Kidney tubule cell (primary cell): ENCODE results near the gene IMMP2L.
A peak's percentile ranks its signal among the peaks of the same experiment; 100 is the strongest.

Experiments
- DNase-seq: peaks from one replicate; pipeline ENCODE4 v3.0.0-alpha.2; 2018; ENCODE audit warnings: low spot score

The IMMP2L gene

DNA sequence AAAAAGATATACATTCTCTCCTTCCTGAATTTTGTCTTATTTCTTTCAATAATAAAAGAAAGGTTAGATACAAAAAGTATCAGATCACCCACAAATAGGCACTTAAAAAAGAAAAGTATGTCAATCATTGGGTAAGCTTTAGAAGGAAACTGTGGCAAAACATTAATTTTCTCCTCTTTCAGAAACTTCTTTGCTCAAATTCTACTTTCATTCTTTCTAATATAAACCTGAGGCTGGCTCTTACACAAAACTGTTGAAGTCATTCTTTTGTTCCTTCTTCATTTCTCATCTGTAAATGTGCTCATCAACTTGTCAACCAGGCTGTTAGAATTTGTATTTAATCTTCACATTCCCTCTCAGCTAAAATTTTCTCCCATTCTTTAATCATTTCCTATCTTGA, 346.7 kb downstream of the IMMP2L start:
- no peak for DNase-seq

DNA sequence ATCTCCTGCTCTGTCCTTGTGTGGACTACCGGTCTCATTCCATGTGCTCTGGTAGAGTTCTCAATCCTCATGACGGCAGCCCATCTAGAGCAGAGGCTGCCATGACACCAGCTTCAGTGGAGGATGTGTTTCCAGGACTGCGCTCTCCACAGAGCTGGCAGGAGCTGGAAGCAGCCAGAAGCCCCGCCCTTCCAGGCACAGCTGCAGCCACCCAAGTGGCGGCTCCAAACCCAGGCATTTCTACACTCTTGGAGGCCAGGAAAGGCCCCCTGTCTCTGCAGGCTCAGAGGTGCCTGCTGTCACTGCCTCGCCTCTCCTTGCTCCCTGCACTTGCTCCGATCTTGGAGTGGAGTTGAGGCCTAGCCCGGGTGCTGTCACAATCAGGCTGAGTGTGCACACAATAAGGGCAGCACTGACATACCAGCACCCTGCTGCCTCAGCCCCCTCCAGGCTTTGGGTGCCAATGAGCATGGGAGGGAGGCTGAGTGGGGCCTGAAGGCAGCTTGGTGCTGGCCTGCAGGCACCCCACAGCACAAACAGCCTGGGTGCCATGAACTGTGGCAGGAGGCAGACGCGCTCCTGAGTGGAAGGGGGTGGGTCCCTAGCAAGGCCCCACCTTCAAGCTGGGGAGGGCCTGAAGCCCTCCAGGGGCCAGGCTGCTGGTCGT, 349.3 kb downstream of the IMMP2L start:
- no peak for DNase-seq

DNA sequence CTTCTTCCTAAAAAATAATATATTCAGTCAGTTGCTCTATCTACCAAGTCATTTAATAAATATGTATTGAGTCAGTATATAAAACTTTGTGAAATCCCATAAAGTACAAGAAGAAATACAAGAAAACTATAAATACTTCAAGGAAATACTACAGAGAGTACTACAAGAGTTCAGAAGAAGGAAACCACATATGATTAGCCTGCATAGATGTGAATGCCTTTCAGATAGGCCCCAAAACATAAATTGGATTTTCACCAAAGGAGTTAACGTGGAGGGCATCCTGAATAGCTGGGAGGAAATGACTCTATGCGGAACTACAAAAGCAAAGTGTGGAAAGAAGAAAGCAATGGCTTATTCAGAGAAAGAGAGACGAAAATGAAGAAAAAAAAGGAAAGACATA, 351.3 kb downstream of the IMMP2L start:
- no peak for DNase-seq

DNA sequence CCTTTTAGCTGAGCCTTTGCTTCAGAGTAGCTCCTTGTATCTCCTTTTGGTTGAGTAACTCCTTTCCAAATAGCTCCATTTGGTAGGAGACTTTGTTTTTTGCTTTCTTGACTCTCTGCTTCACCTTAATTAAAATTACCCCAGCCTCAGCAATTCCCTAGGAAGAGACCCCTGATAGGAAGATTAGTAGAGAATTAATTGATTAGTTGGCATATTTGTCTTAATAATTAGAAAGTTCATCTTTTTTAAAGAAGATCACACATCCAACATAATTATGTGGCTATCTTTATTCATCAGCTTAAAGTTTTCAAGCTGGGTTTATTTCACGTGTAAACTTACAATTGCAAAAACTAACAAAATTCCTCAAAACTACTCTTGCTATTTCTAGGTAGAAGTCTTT, 352.2 kb downstream of the IMMP2L start:
- no peak for DNase-seq

DNA sequence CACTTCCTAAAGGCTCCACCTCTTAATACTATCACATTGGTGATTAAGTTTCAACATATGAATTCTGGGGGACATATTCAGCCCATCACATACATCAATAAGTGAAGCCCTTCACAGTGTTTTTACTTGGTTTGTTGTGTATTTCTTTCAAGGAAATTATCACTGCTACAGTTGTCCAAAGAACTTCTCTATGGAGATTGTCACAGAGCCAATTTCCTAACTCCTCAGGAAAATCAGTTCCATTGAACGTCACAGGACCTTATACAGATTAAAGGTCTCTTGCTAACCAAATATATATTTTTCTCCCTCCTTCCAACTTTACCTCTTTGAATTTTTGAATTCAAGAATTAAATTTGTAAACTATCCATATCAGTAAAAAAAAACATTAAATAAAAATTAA, 357.0 kb downstream of the IMMP2L start:
- no peak for DNase-seq

DNA sequence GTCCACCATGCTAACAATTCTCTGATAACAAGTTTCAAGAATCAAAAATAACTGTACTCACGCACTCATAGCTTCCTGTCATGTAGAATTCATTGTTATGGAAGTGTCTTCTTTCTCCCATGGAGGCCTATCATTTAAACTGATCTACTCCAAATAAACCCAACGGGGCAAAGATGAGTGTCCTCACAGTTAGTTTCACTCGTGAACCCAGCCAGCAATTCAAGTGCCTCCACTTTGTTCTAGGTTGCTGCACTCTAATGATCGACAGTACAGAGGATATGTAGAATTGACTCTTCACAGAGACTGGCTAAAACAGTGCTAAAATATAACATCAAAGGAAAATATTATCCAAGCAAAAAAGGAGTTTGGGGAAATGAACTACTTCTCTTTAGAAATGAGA, 360.0 kb downstream of the IMMP2L start:
- DNase-seq, result no peak

DNA sequence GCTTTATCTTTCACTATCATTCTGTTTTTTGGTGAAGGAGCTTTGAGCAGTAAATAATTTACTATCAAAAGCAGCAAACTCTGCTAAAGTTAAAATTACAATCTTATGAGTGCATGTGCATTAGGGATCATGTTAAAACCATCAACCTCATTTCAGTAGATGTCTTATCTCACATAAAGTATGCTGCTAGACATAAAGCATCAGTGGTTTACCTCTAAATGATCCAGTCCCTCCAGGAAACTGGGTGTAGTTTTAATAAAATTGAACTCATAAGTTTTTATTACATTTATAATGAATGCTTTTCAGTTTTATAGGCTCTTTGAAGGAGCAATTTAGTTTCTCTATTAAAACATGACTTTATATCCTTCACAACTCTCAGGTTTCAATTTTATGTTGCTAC, 362.6 kb downstream of the IMMP2L start:
- peak; percentile 17 for DNase-seq

DNA sequence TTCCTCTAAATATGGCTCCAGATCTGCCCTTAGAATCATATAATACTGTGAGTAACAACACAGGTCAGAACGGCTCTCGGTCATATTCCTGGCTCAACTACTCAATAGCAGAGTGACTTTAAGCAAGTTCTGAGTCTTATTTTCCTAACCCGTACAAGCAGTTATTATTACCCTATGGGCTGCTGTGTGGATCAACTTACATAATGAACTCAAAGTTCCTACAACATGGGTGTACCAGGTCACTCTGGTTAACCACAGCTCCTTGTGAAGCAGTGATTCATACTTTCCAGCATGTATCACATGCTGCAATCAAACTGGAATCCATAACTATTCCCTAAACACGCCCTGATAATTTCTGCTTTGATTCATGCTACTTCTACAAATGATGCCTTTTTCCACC, 364.0 kb downstream of the IMMP2L start:
- peak; percentile 92 for DNase-seq

DNA sequence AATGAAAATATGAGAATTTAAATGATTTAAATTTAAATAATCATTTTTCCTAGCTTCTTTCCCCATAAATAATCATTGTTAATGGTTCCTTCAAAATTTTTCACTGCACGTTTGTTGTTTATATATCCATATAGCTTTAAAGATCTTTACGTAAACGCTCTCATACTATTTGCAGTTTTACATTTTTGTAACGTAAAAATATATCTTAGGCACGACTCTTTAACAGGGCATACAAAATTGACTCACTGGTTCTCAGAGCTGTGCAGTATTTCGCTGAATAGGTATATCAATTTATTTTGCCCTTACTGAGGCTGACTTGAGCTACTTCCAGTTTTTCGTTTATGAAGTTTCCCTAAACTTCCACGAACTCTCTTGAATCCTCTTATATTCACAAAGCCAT, 365.6 kb downstream of the IMMP2L start:
- no peak for DNase-seq

DNA sequence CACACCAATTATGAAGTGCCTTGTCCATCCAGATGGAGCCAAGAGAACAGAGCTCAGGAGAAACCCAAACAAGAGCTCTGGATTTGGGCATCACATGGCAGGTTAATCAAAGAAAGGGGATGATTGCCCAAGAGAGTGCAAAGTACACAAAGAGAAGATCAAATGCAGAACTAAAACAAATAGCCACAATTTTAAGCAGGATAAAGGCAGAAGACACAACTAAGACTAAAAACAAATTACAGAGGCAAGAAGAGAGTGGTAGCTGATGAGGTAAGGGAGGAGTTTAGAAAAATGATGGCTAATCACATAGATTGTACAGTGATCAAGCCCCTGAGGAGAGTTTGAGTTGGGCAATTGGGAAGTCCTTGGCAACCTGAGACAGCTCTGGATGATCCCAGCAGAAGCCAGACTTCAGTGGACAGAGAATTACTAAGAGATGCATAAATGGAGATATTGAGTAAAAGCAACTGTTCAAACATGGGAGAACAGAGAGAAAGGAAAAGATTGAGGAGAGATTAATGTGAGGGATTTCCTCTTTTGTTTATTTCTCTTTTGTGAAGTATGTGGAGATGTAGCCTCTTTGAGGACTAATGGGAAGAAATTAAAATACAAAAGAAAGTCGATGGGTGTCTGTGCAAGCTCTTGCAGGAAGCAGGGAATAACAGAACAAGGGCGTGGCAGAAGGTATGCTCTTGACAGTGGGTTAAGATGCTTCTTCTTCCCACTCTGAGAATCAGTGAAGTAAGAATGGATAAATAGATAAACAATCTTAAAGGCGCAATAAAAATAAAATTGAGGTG, 369.5 kb downstream of the IMMP2L start:
- no peak for DNase-seq

DNA sequence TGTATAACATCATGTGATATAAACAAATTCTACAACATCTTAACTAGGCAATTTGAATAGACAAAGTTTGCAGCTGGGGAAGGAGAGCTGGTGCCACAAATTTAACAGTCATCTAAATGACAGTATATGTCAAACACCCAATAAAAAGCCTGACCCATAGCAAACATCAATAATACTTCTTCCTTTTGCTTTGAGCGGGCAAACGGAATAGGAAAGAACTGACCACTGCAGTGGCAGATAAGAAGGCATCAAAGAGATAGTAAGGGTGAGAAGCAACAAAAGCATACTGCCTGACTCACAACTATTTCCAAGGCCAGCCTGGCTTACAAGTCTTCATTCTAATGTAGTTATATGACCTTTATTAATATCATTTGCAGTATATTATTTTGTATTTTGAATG, 371.5 kb downstream of the IMMP2L start:
- DNase-seq, result no peak

DNA sequence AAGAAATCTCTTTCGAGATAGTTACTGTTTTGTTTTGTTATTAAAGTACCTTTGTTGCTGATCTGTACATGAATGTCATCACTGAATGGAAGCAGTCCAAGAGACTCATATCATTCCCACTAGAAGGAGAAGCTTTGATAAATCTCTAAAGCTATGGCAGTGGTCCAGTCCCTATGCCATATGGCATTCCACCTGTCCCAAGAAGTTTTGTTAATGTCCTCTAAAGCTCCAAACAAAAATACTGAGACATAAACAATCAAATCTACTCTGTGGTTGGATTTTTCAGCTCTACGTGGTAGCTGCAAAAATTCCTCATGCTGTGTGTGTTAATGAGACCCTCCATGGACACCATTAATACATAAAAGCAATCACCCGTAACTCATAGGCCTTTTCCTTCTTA, 377.3 kb downstream of the IMMP2L start:
- no peak for DNase-seq

DNA sequence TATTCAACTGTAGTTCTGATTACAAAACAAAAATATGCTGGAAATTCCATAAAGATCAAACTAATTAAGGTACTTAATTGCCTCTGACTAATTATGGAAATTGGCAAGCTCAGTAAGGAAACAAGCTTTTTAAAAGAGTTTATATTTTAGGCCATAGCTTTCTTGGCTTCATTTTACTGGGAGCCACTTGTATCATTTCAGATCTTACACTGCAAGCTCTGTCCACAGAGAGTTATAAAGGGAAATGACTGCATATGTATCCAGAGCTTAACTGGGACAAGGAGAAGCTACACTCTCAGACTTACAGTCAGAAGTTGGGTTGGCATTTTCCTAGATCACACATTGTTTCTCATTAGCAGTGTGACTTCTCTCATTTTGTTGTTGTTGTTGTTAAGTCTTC, 379.0 kb downstream of the IMMP2L start:
- DNase-seq, result no peak

DNA sequence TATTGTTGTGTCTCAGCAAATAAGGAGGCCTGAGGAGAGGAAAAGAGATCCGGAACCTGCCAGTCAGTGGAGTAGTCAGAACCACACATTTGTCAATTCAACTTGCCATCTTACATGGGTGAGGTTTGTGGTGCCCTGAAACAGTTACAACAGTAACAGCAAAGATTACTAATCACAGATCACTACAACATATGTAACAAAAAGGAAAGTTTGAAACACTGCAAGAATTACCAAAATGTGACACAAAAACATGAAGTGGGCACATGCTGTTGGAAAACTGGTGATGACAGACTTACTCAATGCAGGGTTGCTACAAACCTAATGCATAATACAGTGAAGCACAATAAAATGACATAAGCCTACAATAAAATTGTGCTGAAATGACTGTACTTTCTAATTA, 382.0 kb downstream of the IMMP2L start:
- no peak for DNase-seq

DNA sequence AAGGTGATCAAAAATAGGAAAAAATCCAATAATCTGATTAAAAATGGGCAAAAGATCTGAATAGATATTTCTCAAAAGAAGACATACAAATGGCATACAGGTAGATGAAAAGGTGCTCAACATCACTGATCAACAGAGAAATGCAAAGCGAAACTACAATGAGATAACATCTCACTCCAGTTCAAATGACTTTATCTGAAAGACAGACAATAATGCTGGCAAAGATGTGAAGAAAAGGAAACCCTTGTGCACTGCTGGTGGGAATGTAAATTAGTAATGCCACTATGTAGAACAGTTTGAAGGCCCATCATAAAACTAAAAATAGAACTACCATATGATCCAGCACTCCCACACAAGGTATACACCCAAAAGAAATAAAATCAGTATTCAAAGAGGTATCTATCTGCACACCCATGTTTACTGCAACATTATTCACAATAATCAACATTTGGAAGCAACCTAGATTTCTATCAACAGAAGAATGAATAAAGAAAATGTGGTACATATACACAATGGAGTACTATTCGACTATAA, 386.3 kb downstream of the IMMP2L start:
- DNase-seq, result no peak

DNA sequence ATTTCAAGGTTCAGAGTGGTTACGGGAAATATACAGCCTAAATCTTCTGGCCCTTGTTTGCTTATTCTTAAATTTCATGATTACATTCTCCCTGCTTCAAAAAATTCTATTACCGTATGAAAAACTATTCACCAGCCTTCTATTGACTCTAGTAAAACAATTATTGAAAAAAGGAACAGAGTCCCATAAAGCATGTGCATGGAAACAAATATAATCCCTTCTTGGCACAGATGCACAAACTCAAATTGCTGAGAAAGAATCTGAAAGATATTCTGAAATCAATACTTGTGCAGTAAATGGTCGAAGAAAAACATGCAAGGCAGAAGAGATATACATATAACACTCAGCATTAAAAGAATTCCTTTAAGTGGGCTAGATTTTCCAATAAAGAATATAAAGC, 387.8 kb downstream of the IMMP2L start:
- DNase-seq, result no peak

DNA sequence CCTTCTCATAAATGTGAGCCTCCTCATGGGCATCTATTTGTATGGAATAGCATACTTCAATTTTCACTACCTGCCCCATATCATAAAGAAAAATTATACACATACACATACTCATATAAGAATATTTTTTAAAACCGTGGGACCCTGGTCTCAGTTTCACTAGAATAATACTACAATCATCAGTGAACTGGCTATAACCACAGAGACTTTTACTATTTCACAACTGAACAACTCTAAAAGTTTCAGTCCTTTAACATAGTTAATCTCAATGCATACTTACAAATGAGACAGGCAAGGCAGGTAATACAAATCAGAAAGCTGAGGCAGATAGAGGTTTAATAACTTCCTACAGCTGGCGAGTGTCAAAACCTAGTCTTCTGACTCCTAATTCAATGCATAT, 388.3 kb downstream of the IMMP2L start:
- no peak for DNase-seq

DNA sequence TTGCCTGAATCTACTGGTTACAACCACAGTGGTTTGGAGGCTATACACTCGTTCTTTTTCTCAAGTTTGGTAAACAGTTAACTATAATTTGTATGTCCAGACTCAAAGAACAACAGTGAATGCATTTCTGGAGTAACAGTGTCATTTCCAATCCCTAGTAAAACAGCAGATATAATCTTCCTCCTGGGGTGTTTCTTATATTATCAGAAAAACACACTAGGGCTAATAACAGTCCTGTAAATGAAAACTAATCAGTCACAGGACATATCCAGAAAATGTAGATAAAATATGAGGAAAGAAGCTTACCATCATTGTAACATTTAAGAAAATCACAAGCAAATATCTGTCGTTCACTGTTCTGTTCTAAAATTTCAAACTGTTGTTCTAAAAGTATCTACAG, 388.8 kb downstream of the IMMP2L start:
- no peak for DNase-seq

DNA sequence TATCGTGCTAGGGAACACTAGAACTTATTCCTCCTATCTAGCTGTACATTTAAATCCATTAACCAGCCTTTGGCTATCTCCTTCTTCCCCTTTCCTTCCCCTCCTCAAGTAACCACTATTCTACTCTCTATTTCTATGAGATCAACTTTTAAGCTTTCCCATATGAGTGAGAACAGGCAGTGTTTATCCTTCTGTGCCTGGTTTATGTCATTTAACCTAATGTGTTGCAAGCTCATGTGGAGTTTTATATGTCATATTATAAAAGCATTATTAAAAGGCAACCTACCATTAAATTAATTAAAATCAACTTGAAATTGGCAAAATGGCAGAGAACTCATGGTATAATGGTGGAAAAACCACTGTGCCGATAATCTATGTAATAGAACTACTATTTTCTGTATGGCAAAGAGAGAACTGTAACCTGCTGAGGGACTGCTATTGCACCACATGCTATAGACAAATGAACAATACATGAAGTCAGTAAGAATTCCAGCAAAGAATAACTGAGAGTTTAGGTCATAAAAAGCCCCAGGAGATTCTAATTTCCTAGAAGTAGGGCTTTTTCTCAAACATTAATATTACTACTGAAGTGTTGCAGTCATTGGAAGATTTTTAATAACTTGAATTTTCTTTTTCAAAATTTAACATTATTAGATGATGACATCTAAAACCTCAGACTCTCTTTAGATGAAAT, 389.6 kb downstream of the IMMP2L start:
- no peak for DNase-seq

DNA sequence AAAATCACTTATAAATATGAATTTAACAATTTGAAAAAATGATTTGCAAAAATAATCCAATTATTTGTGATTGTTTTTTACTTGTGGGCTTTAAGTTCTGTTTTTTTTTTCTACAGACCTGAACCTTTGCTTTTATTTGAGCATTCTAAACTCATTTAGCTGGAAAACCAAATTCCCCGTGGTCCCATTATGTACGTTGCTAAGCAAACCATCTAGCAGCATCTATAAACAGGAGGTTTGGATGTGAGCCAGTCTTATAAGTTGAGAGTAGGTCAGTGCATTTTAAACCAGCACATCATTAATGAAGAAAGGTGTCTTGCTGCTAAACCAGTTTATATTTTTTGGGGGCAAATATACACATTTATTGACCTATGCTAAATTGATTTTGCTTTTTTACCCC, 394.1 kb downstream of the IMMP2L start:
- DNase-seq, result no peak

DNA sequence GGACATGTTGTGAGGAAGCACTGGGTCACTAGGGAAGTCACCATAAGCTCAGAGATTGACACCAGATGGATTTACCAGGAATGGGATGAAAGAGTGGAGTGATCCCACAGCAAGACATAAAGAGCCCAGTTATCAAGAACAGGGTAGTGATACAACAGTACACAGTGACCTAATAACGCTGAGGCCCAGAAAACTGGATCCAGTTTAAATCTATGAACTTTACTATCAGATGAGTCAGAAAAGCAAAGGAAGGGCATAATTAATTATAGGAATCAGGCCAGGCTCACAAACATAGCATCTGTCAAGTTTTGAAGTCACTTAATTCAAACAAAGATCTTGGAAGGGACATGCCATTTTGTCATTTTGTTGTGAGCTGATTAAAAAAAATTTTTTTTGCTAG, 397.9 kb downstream of the IMMP2L start:
- DNase-seq, result no peak

DNA sequence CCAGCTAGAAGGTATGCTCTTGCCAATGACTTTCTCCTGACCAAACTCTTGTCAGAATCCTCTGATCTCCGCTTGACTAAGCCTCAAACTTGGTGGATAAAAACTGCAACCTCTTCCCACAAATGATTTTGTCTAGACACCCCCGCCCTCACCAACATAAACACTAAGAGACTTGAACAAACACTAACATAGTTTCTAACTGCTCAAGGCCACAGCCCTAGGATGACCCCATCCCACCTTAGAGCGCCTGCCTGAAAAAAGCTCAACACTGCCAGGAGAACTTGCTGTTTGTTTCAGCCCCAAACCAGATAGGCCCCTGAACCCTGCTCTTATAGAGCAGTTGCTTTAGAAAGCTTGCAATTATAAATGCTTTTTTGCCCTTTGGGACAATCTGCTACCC, 399.6 kb downstream of the IMMP2L start:
- DNase-seq, result no peak

DNA sequence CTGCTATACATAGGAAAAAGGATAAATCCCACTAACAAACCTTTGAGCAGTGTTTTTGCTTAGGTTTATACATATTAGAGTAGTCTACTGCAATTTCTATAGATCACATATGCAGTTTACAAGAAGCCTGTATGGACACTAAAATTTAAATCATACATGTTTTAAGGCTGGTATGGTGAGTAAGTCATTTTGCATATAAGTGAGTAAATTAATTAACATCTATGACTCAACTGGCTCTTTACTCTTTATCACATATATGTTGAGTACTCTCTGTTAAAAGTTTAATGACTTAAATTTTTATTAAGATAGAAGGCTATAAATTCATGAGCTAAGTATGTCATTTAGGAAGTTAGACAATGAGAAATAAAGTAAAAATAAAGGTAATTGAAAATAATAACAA, 402.0 kb downstream of the IMMP2L start:
- no peak for DNase-seq
